Adrenal gland (tissue), 12 donors: ENCODE measurements around the gene PRR18. TPM values are rescaled to one million over a fixed set of nuclear protein-coding genes. Genes with fewer than 3 reads are reported as not detected.

ENCODE experiments used
- DNase-seq, 7 donors: peaks; one replicate each; pipeline ENCODE4 v3.0.0-alpha.2; 2019 to 2020
- H3K27ac ChIP-seq, 5 donors: fragments of 200-600 bp; sonication (generic) in 4 of 5; 1 replicate in 3 of 5; 2 replicates in 2 of 5; pipeline versions ENCODE4 v1.5.1 to v1.8.0; 2016 to 2020; ENCODE audit warnings: mild to moderate bottlenecking in 1 of 5
- H3K27me3 ChIP-seq: fragments of 200-600 bp; 2 replicates; pipeline ENCODE4 v1.8.0; 2021
- H3K36me3 ChIP-seq, 2 donors: fragments of 200-600 bp; replicated peaks in 1 of 2; 1 replicate in 1 of 2; 2 replicates in 1 of 2; pipeline versions ENCODE4 v1.5.1 to v1.8.0; 2018 to 2022
- H3K4me1 ChIP-seq, 2 donors: fragments of 200-600 bp; replicated peaks in 1 of 2; 1 replicate in 1 of 2; 2 replicates in 1 of 2; pipeline versions ENCODE4 v1.5.1 to v1.8.0; 2018 to 2021
- H3K4me3 ChIP-seq, 4 donors: fragments of 200-600 bp; sonication (generic) in 3 of 4; one replicate each; pipeline ENCODE4 v1.5.1; 2016 to 2018
- H3K9me3 ChIP-seq, 3 donors: fragments of 200-600 bp; sonication (generic) in 1 of 3; replicated peaks in 1 of 3; 1 replicate in 2 of 3; 2 replicates in 1 of 3; pipeline versions ENCODE4 v1.5.1 to v1.8.0; 2016 to 2021
- CTCF ChIP-seq, 6 experiments: fragments of 450-650 bp in 4 of 6; fragments of 200-600 bp in 2 of 6; sonication (generic) in 1 of 6; IDR thresholded peaks; 1 replicate in 5 of 6; 2 replicates in 1 of 6; pipeline versions ENCODE4 v1.5.1 to v1.8.0; 2016 to 2021; ENCODE audit warnings: antibody characterized with exemption in 6 of 6, mild to moderate bottlenecking in 2 of 6, moderate library complexity in 1 of 6
- POLR2A ChIP-seq, 2 donors: fragments of 450-650 bp; IDR thresholded peaks; one replicate each; pipeline ENCODE4 v1.6.1; 2017; ENCODE audit warnings: antibody characterized with exemption in 2 of 2, mild to moderate bottlenecking in 2 of 2, moderate library complexity in 1 of 2
- WGBS, 4 donors: extraction: QIAGEN DNeasy Blood & Tissue Kit in 2 of 4; methylation state at CpG; one replicate each; pipeline versions ENCODE4 v1.1.5 to v1.1.7; 2013 to 2017; 5-methylcytosine and 5-hydroxymethylcytosine counted together
- intact Hi-C, 2 donors: fragments of 100-400 bp; cut with DNase I; formaldehyde crosslinking; loops; one replicate each; pipeline versions ENCODE4 v1.14.1 to v1.15.0; 2022 to 2023
- polyA plus RNA-seq, 3 donors: library from polyadenylated mRNA; stranded (reverse); fragments of 200-250 nt in 2 of 3; fragments of 350-450 nt in 1 of 3; fragmentation: Illumina TruSeq in 1 of 3; extraction: RNeasy Lipid Tissue Mini Kit (QIAGEN cat#74804) in 1 of 3; gene quantifications; one replicate each; pipeline ENCODE4 v1.2.3, GENCODE V29; 2013 to 2014
- total RNA-seq, 9 donors: library from RNA; depleted of rRNA in 4 of 9; stranded (reverse); fragments of >200 nt in 4 of 9; fragments of 120-200 nt in 1 of 9; fragmentation: NEBNext Ultra II Directional in 1 of 9; extraction: Animal tissue kit (Norgen Biotek cat#: 25700) in 1 of 9; gene quantifications; one replicate each; pipeline versions ENCODE4 v1.1.0 to v1.2.4, GENCODE V29; 2013 to 2023
- donor health status: healthy with polysubstance abuse.
- donor health status: Bipolar disorder and iron deficiency.
- donor health status: DM: yes; HTN: yes; CAD: no.
- donor health status: DM: no; HTN: no; CAD: no.
- donor health status: DM: no; HTN: no; CAD: no.
- donor health status: DM: yes; HTN: yes; CAD: no.

PRR18 gene
- total and polyA plus RNA-seq, 12 donors = 0.07 to 0.60 (median 0.07) TPM; not detected in 9

DNA sequence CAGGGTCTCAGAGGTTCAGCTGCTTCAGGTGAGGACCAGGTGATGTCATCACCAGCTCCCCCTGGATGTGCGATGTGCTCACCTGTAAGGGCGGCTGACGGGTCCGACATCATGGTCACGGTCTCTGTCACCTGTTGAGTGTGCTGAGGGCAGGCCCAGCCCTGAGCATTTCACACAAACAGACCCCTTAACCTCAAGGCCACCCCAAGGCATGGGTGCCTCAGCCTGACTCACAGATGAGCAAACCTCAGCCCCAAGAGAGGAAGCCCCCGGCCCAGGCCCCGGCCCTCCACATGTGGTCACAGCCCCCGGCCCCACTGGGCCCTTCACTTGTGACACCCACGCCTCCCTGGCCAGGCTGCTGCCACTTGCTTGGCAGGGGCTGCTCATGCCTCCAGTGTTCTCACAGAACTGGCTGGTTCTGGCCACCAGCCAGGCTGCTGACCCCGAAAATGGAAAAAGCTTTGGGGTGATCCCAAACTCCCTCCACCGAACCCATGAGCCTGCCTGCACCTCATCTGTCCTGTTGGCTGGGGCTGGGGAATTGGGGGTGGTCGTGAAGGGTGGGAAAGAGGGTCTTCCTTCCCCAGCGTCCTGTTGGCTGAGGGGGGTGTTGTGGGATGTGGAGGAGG is 33.3 kb downstream of the PRR18 start:
- Histone ChIP-seq H3K4me1 (no peaks in the 10 kb centered on the region), H3K36me3 (no peaks in the 10 kb centered on the region), H3K27me3 (no peaks in the 10 kb centered on the region), H3K4me3 (no peak overlapping the region), H3K27ac (no peak overlapping the region), H3K9me3 (no peaks in the 10 kb centered on the region)
- DNase-seq = no peak
- WGBS, 4 donors = 47 to 76% (median 59%) methylated on average over 5 to 13 of the region's 13 CpGs
- intact Hi-C loops = loop anchor here (2.0 to 5.0 kb wide), 3 partner anchors 107 to 127 kb away; partner anchors contain the start of gene MPC1 (in 1 of the 2)
- TF ChIP-seq POLR2A (IDR thresholded peaks at IDR 0.05) (no peak), CTCF (IDR thresholded peaks at IDR 0.05) (no peak)

- intact Hi-C loops = loop anchor here in 1 of 2 donors (2.0 kb wide), 1 partner anchor 125 kb away; no protein-coding TSS in a partner anchor
- no peak for DNase-seq
- Histone ChIP-seq H3K9me3 (no peaks in the 10 kb centered on the region), H3K36me3 (no peaks in the 10 kb centered on the region), H3K4me3 (no peak overlapping the region), H3K27ac (no peak overlapping the region), H3K27me3 (no peaks in the 10 kb centered on the region), H3K4me1 (no peaks in the 10 kb centered on the region)
- TF ChIP-seq CTCF (IDR thresholded peaks at IDR 0.05) (no peak), POLR2A (IDR thresholded peaks at IDR 0.05) (no peak)
- WGBS, 4 donors = 72 to 80% (median 73%) methylated on average over 4 of the region's 4 CpGs
Observed at GRCh38 chr6:166274163-166274562, 34.0 kb downstream of the PRR18 start.

DNA sequence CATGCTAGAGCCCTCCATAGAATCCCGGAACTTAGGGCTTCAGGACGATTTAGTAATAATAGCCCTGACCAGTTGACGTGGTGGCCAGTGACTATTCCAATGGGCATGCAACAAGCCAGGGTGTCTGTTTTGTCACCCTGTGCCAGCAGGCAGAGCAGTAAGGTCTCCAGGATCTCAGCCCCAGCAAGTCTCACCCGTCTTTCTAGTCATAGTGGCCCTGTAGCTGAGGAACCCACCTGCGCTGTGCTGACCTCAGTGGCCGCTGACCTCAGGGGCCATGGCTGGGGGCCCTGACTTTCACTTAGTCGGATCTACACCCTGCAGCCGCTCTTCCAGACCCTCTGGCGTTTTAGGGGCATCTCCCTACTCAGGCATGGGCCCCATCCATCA is 36.8 kb downstream of the PRR18 start:
- Histone ChIP-seq H3K36me3 (no peaks in the 10 kb centered on the region), H3K27me3 (no peaks in the 10 kb centered on the region), H3K9me3 (no peaks in the 10 kb centered on the region), H3K4me1 (no peaks in the 10 kb centered on the region), H3K4me3 (no peak overlapping the region), H3K27ac (no peak overlapping the region)
- DNase-seq = no peak
- WGBS, 4 donors = 80 to 89% (median 82%) methylated on average over 2 to 9 of the region's 9 CpGs
- no peak for TF ChIP-seq CTCF (IDR thresholded peaks at IDR 0.05)
- TF ChIP-seq POLR2A (IDR thresholded peaks at IDR 0.05) = no peak
- intact Hi-C loops = no loop called here

DNA sequence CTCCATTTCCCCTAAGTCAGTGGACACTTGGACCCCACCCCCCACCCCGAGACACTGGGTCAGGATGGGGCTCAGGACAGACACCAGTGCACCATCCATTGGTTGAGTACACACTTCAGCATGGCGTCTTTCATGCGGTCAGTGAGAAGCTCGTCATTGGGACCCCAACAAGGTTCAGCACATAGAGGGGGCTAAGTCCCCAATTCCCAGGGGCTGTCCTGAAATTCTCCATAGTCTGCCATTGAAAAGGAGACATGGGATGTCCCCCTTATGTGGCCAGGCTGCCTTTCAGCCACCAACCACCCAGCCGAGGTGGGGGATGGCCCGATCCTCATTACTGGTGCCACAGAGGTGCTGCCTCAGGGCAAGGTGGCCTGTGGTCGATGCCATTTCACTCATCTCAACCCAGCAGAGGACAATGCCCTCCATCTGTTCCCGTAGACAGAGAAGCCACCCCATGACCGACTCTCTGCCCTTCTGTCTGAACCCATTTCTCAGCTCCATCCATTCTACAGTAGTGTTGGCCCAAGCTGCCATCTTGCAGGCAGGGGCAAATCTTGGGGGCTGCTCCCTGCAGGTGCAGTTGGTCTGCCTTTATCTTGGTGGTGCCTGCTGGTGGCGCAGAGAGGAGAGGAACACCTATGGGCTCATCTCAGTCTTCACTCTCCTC is 37.4 kb downstream of the PRR18 start:
- no peak overlapping the region for H3K27ac ChIP-seq
- H3K4me1 ChIP-seq = no peaks in the 10 kb centered on the region
- intact Hi-C loops = no loop called here
- H3K36me3 ChIP-seq = no peaks in the 10 kb centered on the region
- DNase-seq = no peak
- H3K27me3 ChIP-seq = no peaks in the 10 kb centered on the region
- H3K4me3 ChIP-seq = no peak overlapping the region
- no peaks in the 10 kb centered on the region for H3K9me3 ChIP-seq
- no peak for TF ChIP-seq POLR2A (IDR thresholded peaks at IDR 0.05)
- no peak for TF ChIP-seq CTCF (IDR thresholded peaks at IDR 0.05)
- 71 to 84% (median 78%) methylated on average over 3 to 10 of the region's 10 CpGs for WGBS, 4 donors
